B cell (primary cell): ENCODE measurements around the gene GMNC. TPM values are rescaled to one million over a fixed set of nuclear protein-coding genes. Genes with fewer than 3 reads are reported as not detected.

Source experiments
- ATAC-seq: fragments of 200-7000 bp; cut with Tn5 transposase; one replicate; pipeline ENCODE4 v1.10.0; 2021; ENCODE audit warnings: low read depth, mild to moderate bottlenecking, moderate number of reproducible peaks, moderate library complexity
- CTCF ChIA-PET: fragments of 350-600 bp; sonication (Branson Sonifier 250); formaldehyde crosslinking; loops from one replicate; lab custom pipeline; 2021; ENCODE audit warnings: antibody characterized with exemption, inconsistent platforms; lab: Charles Lee
- POLR2A ChIA-PET: fragments of 350-600 bp; sonication (Branson Sonifier 250); formaldehyde crosslinking; loops from one replicate; lab custom pipeline; 2021; ENCODE audit warnings: antibody characterized with exemption; lab: Charles Lee
- DNase-seq: peaks from one replicate; pipeline ENCODE4 v3.0.0; 2013
- H2AFZ ChIP-seq: 2 replicates; pipeline ENCODE4 v1.6.1; 2012; ENCODE audit warnings: mild to moderate bottlenecking, low read depth, low read length; ENCODE audit not compliant: insufficient read depth, poor library complexity, severe bottlenecking
- H3K27ac ChIP-seq, 2 donors: 1 replicate in 1 of 2; 2 replicates in 1 of 2; pipeline ENCODE4 v1.5.1; 2012 to 2013; ENCODE audit warnings: low read length in 2 of 2, mild to moderate bottlenecking in 2 of 2, moderate library complexity in 1 of 2
- H3K27me3 ChIP-seq, 4 experiments: fragments of 200-600 bp in 1 of 4; sonication (generic) in 1 of 4; replicated peaks in 1 of 4; 1 replicate in 2 of 4; 2 replicates in 2 of 4; pipeline versions ENCODE4 v1.6.1 to v1.7.0; 2013 to 2016; ENCODE audit warnings: low read length in 3 of 4, mild to moderate bottlenecking in 2 of 4, mixed read lengths in 1 of 4, moderate library complexity in 1 of 4; ENCODE audit not compliant: insufficient read depth in 4 of 4, control insufficient read depth in 3 of 4; ENCODE audit errors: control extremely low read depth in 1 of 4
- H3K36me3 ChIP-seq, 2 experiments: replicated peaks in 1 of 2; 1 replicate in 1 of 2; 2 replicates in 1 of 2; pipeline versions ENCODE4 v1.6.1 to v1.7.1; 2013; ENCODE audit warnings: low read length in 1 of 2; ENCODE audit not compliant: insufficient read depth in 2 of 2, control insufficient read depth in 1 of 2; ENCODE audit errors: control extremely low read depth in 1 of 2, extremely low read depth in 1 of 2
- H3K4me1 ChIP-seq, 2 donors: fragments of 200-600 bp in 1 of 2; sonication (generic) in 1 of 2; 1 replicate in 1 of 2; 2 replicates in 1 of 2; pipeline versions ENCODE4 v1.5.1 to v1.6.1; 2013 to 2017; ENCODE audit warnings: low read length in 2 of 2; ENCODE audit not compliant: control insufficient read depth in 2 of 2, insufficient read depth in 2 of 2
- H3K4me2 ChIP-seq: replicated peaks from 2 replicates; pipeline ENCODE3; 2012; ENCODE audit warnings: mild to moderate bottlenecking, low read depth, low read length; ENCODE audit not compliant: poor library complexity, severe bottlenecking
- H3K4me3 ChIP-seq, 5 experiments: fragments of 200-600 bp in 1 of 5; sonication (generic) in 1 of 5; 1 replicate in 3 of 5; 2 replicates in 2 of 5; pipeline versions ENCODE4 v1.5.1 to v1.7.0; 2011 to 2016; ENCODE audit warnings: low read length in 4 of 5, mild to moderate bottlenecking in 4 of 5, low read depth in 2 of 5, control low read depth in 1 of 5, moderate library complexity in 1 of 5; ENCODE audit not compliant: insufficient read depth in 1 of 5; ENCODE audit errors: control extremely low read depth in 1 of 5, extremely low read depth in 1 of 5
- H3K79me2 ChIP-seq: fragments of 200-600 bp; sonication (generic); one replicate; pipeline ENCODE4 v1.6.0; 2016; ENCODE audit warnings: low read length; ENCODE audit not compliant: control insufficient read depth, insufficient read depth
- H3K9ac ChIP-seq: fragments of 200-600 bp; sonication (generic); 2 replicates; pipeline ENCODE4 v1.6.1; 2017; ENCODE audit warnings: mild to moderate bottlenecking, low read length, moderate library complexity
- H3K9me3 ChIP-seq, 3 donors: one replicate each; pipeline versions ENCODE4 v1.6.1 to v1.7.1; 2013; ENCODE audit warnings: low read length in 2 of 3; ENCODE audit not compliant: control insufficient read depth in 2 of 3, insufficient read depth in 1 of 3; ENCODE audit errors: control extremely low read depth in 1 of 3
- H4K20me1 ChIP-seq: 2 replicates; pipeline ENCODE4 v1.6.0; 2012; ENCODE audit warnings: mild to moderate bottlenecking, low read length; ENCODE audit not compliant: insufficient read depth, control insufficient read depth, poor library complexity, severe bottlenecking
- H3K27ac Mint-ChIP-seq: one replicate; pipeline ENCODE4 v1.8.0; 2021; ENCODE audit warnings: mixed read lengths
- H3K27me3 Mint-ChIP-seq: one replicate; pipeline ENCODE4 v1.8.0; 2021; ENCODE audit warnings: mixed read lengths
- H3K4me1 Mint-ChIP-seq: one replicate; pipeline ENCODE4 v1.8.0; 2021; ENCODE audit warnings: mixed read lengths
- H3K4me3 Mint-ChIP-seq: one replicate; pipeline ENCODE4 v1.8.0; 2021; ENCODE audit warnings: mixed read lengths
- H3K9me3 Mint-ChIP-seq: one replicate; pipeline ENCODE4 v1.8.0; 2022; ENCODE audit warnings: mixed read lengths; ENCODE audit not compliant: insufficient read depth
- EZH2 ChIP-seq: IDR thresholded peaks from 2 replicates; pipeline ENCODE4 v1.6.1; 2012; ENCODE audit warnings: borderline replicate concordance, low read depth, mild to moderate bottlenecking, moderate library complexity, low read length; ENCODE audit not compliant: insufficient read depth, poor library complexity, severe bottlenecking
- WGBS: methylation state at CpG from one replicate; pipeline ENCODE4 v1.1.5; 2013; ENCODE audit warnings: missing lambda C conversion rate; ENCODE audit not compliant: insufficient coverage; 5-methylcytosine and 5-hydroxymethylcytosine counted together
- intact Hi-C: fragments of 100-400 bp; cut with micrococcal nuclease; formaldehyde crosslinking; loops from one replicate; pipeline ENCODE4 v1.10.0; 2022
- polyA plus RNA-seq: library from polyadenylated mRNA; depleted of rRNA; stranded (reverse); fragments of >200 nt; gene quantifications from 2 replicates; pipeline ENCODE4 v1.2.3, GENCODE V29; 2012
- total RNA-seq, 2 donors: library from RNA; stranded (reverse); fragments of 120-200 nt in 1 of 2; gene quantifications; 1 replicate in 1 of 2; 2 replicates in 1 of 2; pipeline versions ENCODE4 v1.2.3 to v1.2.4, GENCODE V29; 2013 to 2022
- TF ChIP-seq, protein P1 (sequence below): fragments of 200-600 bp; IDR thresholded peaks from one replicate; pipeline ENCODE4 v1.8.0; 2022; ENCODE audit warnings: antibody characterized with exemption, mild to moderate bottlenecking

Gene GMNC
- total and polyA plus RNA-seq, 2 donors (not counting 1 experiment from before 2014, with no cell fraction given), result not detected

- Mint-ChIP-seq H3K27me3 (peaks cover 4% of the 10 kb centered on the region), H3K4me1 (no peaks in the 10 kb centered on the region), H3K27ac (no peak overlapping the region), H3K9me3 (peaks cover 6% of the 10 kb centered on the region), H3K4me3 (no peak overlapping the region)
- Histone ChIP-seq H3K4me1 (no peaks in the 10 kb centered on the region), H3K4me2 (no peak overlapping the region), H3K9ac (no peak overlapping the region), H3K9me3 (peaks cover 0 to 5% (median 2%) of the 10 kb centered on the region in 3 donors), H3K4me3 (no peak overlapping the region), H4K20me1 (no peaks in the 10 kb centered on the region), H3K79me2 (no peaks in the 10 kb centered on the region), H3K36me3 (no peaks in the 10 kb centered on the region), H3K27me3 (no peaks in the 10 kb centered on the region), H2AFZ (no peak overlapping the region), H3K27ac (no peak overlapping the region)
- CTCF ChIA-PET, result no interaction called here
- intact Hi-C loops, result no loop called here
- TF ChIP-seq EZH2, result no peak
- TF ChIP-seq, protein P1, sequence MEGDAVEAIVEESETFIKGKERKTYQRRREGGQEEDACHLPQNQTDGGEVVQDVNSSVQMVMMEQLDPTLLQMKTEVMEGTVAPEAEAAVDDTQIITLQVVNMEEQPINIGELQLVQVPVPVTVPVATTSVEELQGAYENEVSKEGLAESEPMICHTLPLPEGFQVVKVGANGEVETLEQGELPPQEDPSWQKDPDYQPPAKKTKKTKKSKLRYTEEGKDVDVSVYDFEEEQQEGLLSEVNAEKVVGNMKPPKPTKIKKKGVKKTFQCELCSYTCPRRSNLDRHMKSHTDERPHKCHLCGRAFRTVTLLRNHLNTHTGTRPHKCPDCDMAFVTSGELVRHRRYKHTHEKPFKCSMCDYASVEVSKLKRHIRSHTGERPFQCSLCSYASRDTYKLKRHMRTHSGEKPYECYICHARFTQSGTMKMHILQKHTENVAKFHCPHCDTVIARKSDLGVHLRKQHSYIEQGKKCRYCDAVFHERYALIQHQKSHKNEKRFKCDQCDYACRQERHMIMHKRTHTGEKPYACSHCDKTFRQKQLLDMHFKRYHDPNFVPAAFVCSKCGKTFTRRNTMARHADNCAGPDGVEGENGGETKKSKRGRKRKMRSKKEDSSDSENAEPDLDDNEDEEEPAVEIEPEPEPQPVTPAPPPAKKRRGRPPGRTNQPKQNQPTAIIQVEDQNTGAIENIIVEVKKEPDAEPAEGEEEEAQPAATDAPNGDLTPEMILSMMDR, result no peak
- DNase-seq, result no peak
- POLR2A ChIA-PET, result no interaction called here
- 83% methylated on average over 2 of the region's 4 CpGs for WGBS
- ATAC-seq, result no peak
Measured at GRCh38 chr3:190892395-190892902, 30.0 kb upstream of the GMNC start.

GRCh38 chr3:190886945-190887344, 24.5 kb upstream of the GMNC start:
- Histone ChIP-seq H3K4me3 (no peak overlapping the region), H3K9me3 (no peaks in the 10 kb centered on the region), H2AFZ (no peak overlapping the region), H3K4me1 (no peaks in the 10 kb centered on the region), H3K9ac (no peak overlapping the region), H3K27me3 (no peaks in the 10 kb centered on the region), H3K27ac (no peak overlapping the region), H3K36me3 (no peaks in the 10 kb centered on the region), H3K79me2 (no peaks in the 10 kb centered on the region), H3K4me2 (no peak overlapping the region), H4K20me1 (no peaks in the 10 kb centered on the region)
- no peaks in the 10 kb centered on the region for H3K4me1 Mint-ChIP-seq
- DNase-seq, result no peak
- no peaks in the 10 kb centered on the region for H3K9me3 Mint-ChIP-seq
- ChIA-PET POLR2A (no interaction called here), CTCF (interaction anchor here (0.6 kb wide), 1 partner anchor 896 kb away, joined by 3 read pairs; no protein-coding TSS in a partner anchor)
- peaks cover 14% of the 10 kb centered on the region for H3K27me3 Mint-ChIP-seq
- no peak for ATAC-seq
- TF ChIP-seq EZH2, result no peak
- TF ChIP-seq, protein P1, result no peak
- H3K27ac Mint-ChIP-seq, result no peak overlapping the region
- WGBS, result 72% methylated on average over 2 of the region's 5 CpGs
- H3K4me3 Mint-ChIP-seq, result no peak overlapping the region
- intact Hi-C loops, result loop anchor here (10.0 kb wide), 1 partner anchor 528 kb away; no protein-coding TSS in a partner anchor
